IMR-90 (cell line): ENCODE results near the gene ITGAE. TPM values are rescaled to one million over a fixed set of nuclear protein-coding genes. Genes with fewer than 3 reads are reported as not detected.
A peak's percentile ranks its signal among the peaks of the same experiment; 100 is the strongest.

Source experiments
- ATAC-seq: fragments of 200-7000 bp; cut with Tn5 transposase; 2 replicates; pipeline ENCODE4 v1.9.1; 2020; ENCODE audit warnings: low read depth, mild to moderate bottlenecking, moderate library complexity
- BruUV-seq: library from RNA; stranded (reverse); fragments of 400-500 nt; replicated peaks from 2 replicates; lab custom pipeline; 2021; lab: Mats Ljungman, UMichigan
- CTCF ChIA-PET: fragments of 300-600 bp; formaldehyde crosslinking; extraction: SDS; loops from one replicate; lab custom pipeline; 2021; ENCODE audit warnings: antibody characterized with exemption; lab: Yijun Ruan, JAX
- POLR2A ChIA-PET: fragments of 300-600 bp; sonication (Branson Sonifier 250); formaldehyde crosslinking; loops from one replicate; lab custom pipeline; 2022; ENCODE audit warnings: antibody characterized with exemption; ENCODE audit not compliant: unreplicated experiment; lab: Charles Lee
- DNase-seq: peaks from one replicate; pipeline ENCODE4 v3.0.0; 2013
- H2AFZ ChIP-seq: replicated peaks from 2 replicates; pipeline ENCODE3; 2013; ENCODE audit warnings: low read length, mild to moderate bottlenecking; ENCODE audit not compliant: poor library complexity
- H2AK5ac ChIP-seq: 2 replicates; pipeline ENCODE4 v1.6.1; 2013; ENCODE audit warnings: low read depth, low read length, inconsistent platforms
- H2AK9ac ChIP-seq: replicated peaks from 2 replicates; pipeline ENCODE3; 2013; ENCODE audit warnings: mild to moderate bottlenecking, low read depth, low read length, moderate library complexity; ENCODE audit not compliant: poor library complexity
- H2BK120ac ChIP-seq: 2 replicates; pipeline ENCODE4 v1.6.1; 2013; ENCODE audit warnings: low read depth, low read length, inconsistent platforms
- H2BK15ac ChIP-seq: 3 replicates; pipeline ENCODE4 v1.6.1; 2013; ENCODE audit warnings: low read depth, low read length, inconsistent platforms
- H2BK20ac ChIP-seq: 2 replicates; pipeline ENCODE4 v1.6.1; 2013; ENCODE audit warnings: low read depth, mild to moderate bottlenecking, inconsistent platforms, low read length, moderate library complexity
- H2BK5ac ChIP-seq: 2 replicates; pipeline ENCODE4 v1.6.1; 2013; ENCODE audit warnings: mild to moderate bottlenecking, low read depth, low read length, inconsistent platforms; ENCODE audit not compliant: poor library complexity, severe bottlenecking
- H3K14ac ChIP-seq: replicated peaks from 2 replicates; pipeline ENCODE4 v1.6.1; 2013; ENCODE audit warnings: low read depth, low read length, inconsistent platforms
- H3K18ac ChIP-seq: 2 replicates; pipeline ENCODE4 v1.6.1; 2013; ENCODE audit warnings: low read depth, low read length, control low read depth
- H3K23ac ChIP-seq: 2 replicates; pipeline ENCODE4 v1.6.1; 2013; ENCODE audit warnings: low read depth, low read length, inconsistent platforms
- H3K27ac ChIP-seq: 2 replicates; pipeline ENCODE4 v1.5.1; 2013; ENCODE audit warnings: mild to moderate bottlenecking, control low read depth, low read length; ENCODE audit not compliant: insufficient read depth
- H3K27me3 ChIP-seq: 2 replicates; pipeline ENCODE4 v1.6.1; 2013; ENCODE audit warnings: low read length; ENCODE audit not compliant: control insufficient read depth, insufficient read depth
- H3K36me3 ChIP-seq: 2 replicates; pipeline ENCODE4 v1.6.1; 2013; ENCODE audit warnings: low read length, mixed read lengths; ENCODE audit not compliant: control insufficient read depth, insufficient read depth
- H3K4ac ChIP-seq: 2 replicates; pipeline ENCODE4 v1.6.1; 2013; ENCODE audit warnings: low read depth, low read length, inconsistent platforms
- H3K4me1 ChIP-seq: 2 replicates; pipeline ENCODE4 v1.6.1; 2013; ENCODE audit warnings: low read length, mixed read lengths; ENCODE audit not compliant: control insufficient read depth, insufficient read depth
- H3K4me2 ChIP-seq: 2 replicates; pipeline ENCODE4 v1.6.1; 2013; ENCODE audit warnings: low read depth, mild to moderate bottlenecking, control low read depth, low read length, moderate library complexity
- H3K4me3 ChIP-seq: 2 replicates; pipeline ENCODE4 v1.5.1; 2013; ENCODE audit warnings: low read depth, mild to moderate bottlenecking, control low read depth, low read length, moderate library complexity; ENCODE audit not compliant: insufficient read depth
- H3K56ac ChIP-seq: 2 replicates; pipeline ENCODE4 v1.6.1; 2013; ENCODE audit warnings: low read length, inconsistent platforms; ENCODE audit not compliant: insufficient read depth; ENCODE audit errors: extremely low read depth
- H3K79me1 ChIP-seq, 2 experiments: 2 replicates each; pipeline ENCODE4 v1.6.1; 2013; ENCODE audit warnings: low read length in 2 of 2, inconsistent platforms in 1 of 2, low read depth in 1 of 2
- H3K9ac ChIP-seq: 2 replicates; pipeline ENCODE4 v1.6.1; 2013; ENCODE audit warnings: low read depth, low read length, control low read depth
- H3K9me1 ChIP-seq: 2 replicates; pipeline ENCODE4 v1.6.1; 2013; ENCODE audit warnings: low read length, inconsistent platforms; ENCODE audit not compliant: insufficient read depth
- H3K9me3 ChIP-seq: 2 replicates; pipeline ENCODE4 v1.6.1; 2013; ENCODE audit warnings: low read length; ENCODE audit not compliant: control insufficient read depth, insufficient read depth
- H4K20me1 ChIP-seq: 2 replicates; pipeline ENCODE4 v1.6.1; 2013; ENCODE audit warnings: low read length, inconsistent platforms; ENCODE audit not compliant: insufficient read depth
- H4K5ac ChIP-seq: 2 replicates; pipeline ENCODE4 v1.6.1; 2013; ENCODE audit warnings: mild to moderate bottlenecking, low read depth, low read length, control low read depth
- H4K8ac ChIP-seq, 2 experiments: 2 replicates each; pipeline ENCODE4 v1.6.1; 2013; ENCODE audit warnings: low read depth in 2 of 2, low read length in 2 of 2, control low read depth in 1 of 2, inconsistent platforms in 1 of 2
- H4K91ac ChIP-seq: 2 replicates; pipeline ENCODE4 v1.6.1; 2013; ENCODE audit warnings: low read depth, low read length, inconsistent platforms; ENCODE audit not compliant: insufficient read depth
- BHLHE40 ChIP-seq: fragments of 150-350 bp; IDR thresholded peaks from 2 replicates; pipeline ENCODE4 v1.6.1; 2016; ENCODE audit warnings: mild to moderate bottlenecking, low read depth, low read length
- CEBPB ChIP-seq: IDR thresholded peaks from 2 replicates; pipeline ENCODE4 v1.6.1; 2012; ENCODE audit warnings: low read depth, low read length, improper control_type of control experiment
- CHD1 ChIP-seq: IDR thresholded peaks from 2 replicates; pipeline ENCODE4 v1.6.1; 2012; ENCODE audit warnings: low read depth, low read length, improper control_type of control experiment
- FOS ChIP-seq: fragments of 150-350 bp; IDR thresholded peaks from 2 replicates; pipeline ENCODE4 v1.6.1; 2016; ENCODE audit warnings: low read depth, low read length
- MAFK ChIP-seq: IDR thresholded peaks from 2 replicates; pipeline ENCODE4 v1.6.1; 2012; ENCODE audit warnings: low read depth, low read length, improper control_type of control experiment
- MAZ ChIP-seq: IDR thresholded peaks from 2 replicates; pipeline ENCODE4 v1.6.1; 2012; ENCODE audit warnings: low read depth, mild to moderate bottlenecking, low read length, improper control_type of control experiment, moderate library complexity, borderline replicate concordance
- MXI1 ChIP-seq: IDR thresholded peaks from 2 replicates; pipeline ENCODE4 v1.6.1; 2012; ENCODE audit warnings: low read depth, mild to moderate bottlenecking, low read length, moderate library complexity, borderline replicate concordance
- NFE2L2 ChIP-seq: fragments of 150-350 bp; IDR thresholded peaks from 2 replicates; pipeline ENCODE4 v1.6.1; 2016; ENCODE audit warnings: low read depth, mild to moderate bottlenecking, low read length
- POLR2A ChIP-seq: IDR thresholded peaks from 2 replicates; pipeline ENCODE4 v1.6.1; 2012; ENCODE audit warnings: mild to moderate bottlenecking, low read depth, low read length
- RAD21 ChIP-seq: IDR thresholded peaks from 2 replicates; pipeline ENCODE4 v1.6.1; 2012; ENCODE audit warnings: low read length, improper control_type of control experiment
- RCOR1 ChIP-seq: IDR thresholded peaks from 2 replicates; pipeline ENCODE4 v1.6.1; 2012; ENCODE audit warnings: mild to moderate bottlenecking, low read length, improper control_type of control experiment; ENCODE audit not compliant: insufficient replicate concordance
- RFX5 ChIP-seq: IDR thresholded peaks from 2 replicates; pipeline ENCODE4 v1.8.0; 2012; ENCODE audit warnings: low read depth, mild to moderate bottlenecking, low read length, moderate library complexity
- SMC3 ChIP-seq: fragments of 150-350 bp; IDR thresholded peaks from 2 replicates; pipeline ENCODE4 v1.6.1; 2016; ENCODE audit warnings: low read depth, mild to moderate bottlenecking, antibody characterized with exemption, low read length, moderate library complexity
- WGBS, 2 experiments: methylation state at CpG; one replicate each; pipeline versions ENCODE4 v1.1.5 to v1.1.7; 2013; ENCODE audit warnings: missing lambda C conversion rate in 2 of 2; ENCODE audit not compliant: insufficient read length in 1 of 2; ENCODE audit errors: extremely low coverage in 2 of 2; 5-methylcytosine and 5-hydroxymethylcytosine counted together
- dilution Hi-C: fragments of 300-500 bp; cut with HindIII; formaldehyde crosslinking; loops from one replicate; pipeline ENCODE4 v1.14.3; 2018; ENCODE audit warnings: low sequenced_read_pairs; ENCODE audit not compliant: unreplicated experiment
- in situ Hi-C: fragments of 300-500 bp; cut with MboI; formaldehyde crosslinking; loops from 3 replicates; pipeline ENCODE4 v1.14.3; 2019; ENCODE audit warnings: low sequenced_read_pairs, inconsistent platforms, mixed read lengths
- intact Hi-C: fragments of 100-400 bp; cut with micrococcal nuclease; formaldehyde crosslinking; loops from 2 replicates; pipeline ENCODE4 v1.10.0; 2022
- polyA plus RNA-seq, 3 experiments: library from polyadenylated mRNA; depleted of rRNA; stranded (reverse); fragments of >200 nt; gene quantifications; 2 replicates each; pipeline ENCODE4 v1.2.3, GENCODE V29; 2012; ENCODE audit warnings: low replicate concordance in 1 of 3
- total RNA-seq: library from RNA; depleted of rRNA; stranded (reverse); fragments of >200 nt; gene quantifications from 2 replicates; pipeline ENCODE4 v1.2.3, GENCODE V29; 2012
- TF ChIP-seq, protein P1 (sequence below): fragments of 150-350 bp; IDR thresholded peaks from 2 replicates; pipeline ENCODE4 v1.6.1; 2016; ENCODE audit warnings: low read depth, mild to moderate bottlenecking, low read length, moderate library complexity, borderline replicate concordance
- TF ChIP-seq, protein P2 (sequence below): fragments of 150-350 bp; IDR thresholded peaks from 2 replicates; pipeline ENCODE4 v1.6.1; 2017; ENCODE audit warnings: mild to moderate bottlenecking, antibody characterized with exemption, low read length, low read depth
- TF ChIP-seq, protein P3 (sequence below): conservative IDR thresholded peaks from 2 replicates; pipeline ENCODE4 v1.5.1; 2012; ENCODE audit warnings: mild to moderate bottlenecking, low read depth, low read length, improper control_type of control experiment

Gene ITGAE
- total and polyA plus RNA-seq, 2 of the 4 experiments (the other 2 are of a cell fraction): 54.1 to 60.8 TPM

DNA sequence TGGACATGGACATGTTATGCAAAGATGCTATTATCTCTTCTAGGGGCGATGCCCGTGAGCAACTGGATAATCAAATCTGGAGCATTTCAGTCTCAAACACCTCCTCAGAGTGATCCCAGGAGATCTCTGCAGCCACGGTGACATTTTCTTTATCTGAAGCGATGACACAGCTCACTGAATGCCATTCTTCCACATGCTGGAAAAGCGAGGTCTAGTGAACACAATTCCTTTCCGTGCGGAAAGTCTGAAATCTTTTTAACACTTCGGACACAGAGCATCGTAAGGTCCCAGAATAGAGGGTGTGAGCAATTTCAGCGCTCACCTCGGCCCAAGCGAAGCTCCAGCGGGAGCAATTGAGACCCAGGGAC, 77.8 kb downstream of the ITGAE start:
- intact Hi-C loops: loop anchor here (5.0 kb wide), 2 partner anchors 41 to 56 kb away; partner anchors contain the start of genes EMC6 and TAX1BP3
- WGBS, 2 experiments: 0% methylated on average over 5 of the region's 13 CpGs; no CpG with 5 or more reads in 1 of the 2 experiments
- H2BK120ac ChIP-seq: peak overlapping the region; percentile 73; the same call in 1 of the 2 replicates
- H4K20me1 ChIP-seq: peaks cover 16% of the 10 kb centered on the region
- dilution Hi-C loops: no loop called here
- H3K79me1 ChIP-seq: peaks cover 20 to 61% of the 10 kb centered on the region in 2 experiments
- H3K4me2 ChIP-seq: peak overlapping the region; percentile 97
- peak overlapping the region; percentile 98 for H3K4ac ChIP-seq
- peak overlapping the region; percentile 90 for H2AK5ac ChIP-seq
- H3K4me3 ChIP-seq: peak overlapping the region; percentile 94
- TF ChIP-seq FOS: no peak
- no peak for TF ChIP-seq MAFK
- TF ChIP-seq CEBPB: no peak
- TF ChIP-seq, protein P1, sequence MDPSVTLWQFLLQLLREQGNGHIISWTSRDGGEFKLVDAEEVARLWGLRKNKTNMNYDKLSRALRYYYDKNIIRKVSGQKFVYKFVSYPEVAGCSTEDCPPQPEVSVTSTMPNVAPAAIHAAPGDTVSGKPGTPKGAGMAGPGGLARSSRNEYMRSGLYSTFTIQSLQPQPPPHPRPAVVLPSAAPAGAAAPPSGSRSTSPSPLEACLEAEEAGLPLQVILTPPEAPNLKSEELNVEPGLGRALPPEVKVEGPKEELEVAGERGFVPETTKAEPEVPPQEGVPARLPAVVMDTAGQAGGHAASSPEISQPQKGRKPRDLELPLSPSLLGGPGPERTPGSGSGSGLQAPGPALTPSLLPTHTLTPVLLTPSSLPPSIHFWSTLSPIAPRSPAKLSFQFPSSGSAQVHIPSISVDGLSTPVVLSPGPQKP: no peak
- no peak for TF ChIP-seq NFE2L2
- TF ChIP-seq POLR2A: no peak
- no peak for TF ChIP-seq MAZ
- no peak for TF ChIP-seq RFX5
- TF ChIP-seq BHLHE40: no peak
- TF ChIP-seq MXI1: no peak
- TF ChIP-seq, protein P2, sequence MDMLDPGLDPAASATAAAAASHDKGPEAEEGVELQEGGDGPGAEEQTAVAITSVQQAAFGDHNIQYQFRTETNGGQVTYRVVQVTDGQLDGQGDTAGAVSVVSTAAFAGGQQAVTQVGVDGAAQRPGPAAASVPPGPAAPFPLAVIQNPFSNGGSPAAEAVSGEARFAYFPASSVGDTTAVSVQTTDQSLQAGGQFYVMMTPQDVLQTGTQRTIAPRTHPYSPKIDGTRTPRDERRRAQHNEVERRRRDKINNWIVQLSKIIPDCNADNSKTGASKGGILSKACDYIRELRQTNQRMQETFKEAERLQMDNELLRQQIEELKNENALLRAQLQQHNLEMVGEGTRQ: no peak
- no peak for TF ChIP-seq RCOR1
- no peak for TF ChIP-seq CHD1
- TF ChIP-seq SMC3: no peak
- TF ChIP-seq RAD21: no peak
- TF ChIP-seq, protein P3, sequence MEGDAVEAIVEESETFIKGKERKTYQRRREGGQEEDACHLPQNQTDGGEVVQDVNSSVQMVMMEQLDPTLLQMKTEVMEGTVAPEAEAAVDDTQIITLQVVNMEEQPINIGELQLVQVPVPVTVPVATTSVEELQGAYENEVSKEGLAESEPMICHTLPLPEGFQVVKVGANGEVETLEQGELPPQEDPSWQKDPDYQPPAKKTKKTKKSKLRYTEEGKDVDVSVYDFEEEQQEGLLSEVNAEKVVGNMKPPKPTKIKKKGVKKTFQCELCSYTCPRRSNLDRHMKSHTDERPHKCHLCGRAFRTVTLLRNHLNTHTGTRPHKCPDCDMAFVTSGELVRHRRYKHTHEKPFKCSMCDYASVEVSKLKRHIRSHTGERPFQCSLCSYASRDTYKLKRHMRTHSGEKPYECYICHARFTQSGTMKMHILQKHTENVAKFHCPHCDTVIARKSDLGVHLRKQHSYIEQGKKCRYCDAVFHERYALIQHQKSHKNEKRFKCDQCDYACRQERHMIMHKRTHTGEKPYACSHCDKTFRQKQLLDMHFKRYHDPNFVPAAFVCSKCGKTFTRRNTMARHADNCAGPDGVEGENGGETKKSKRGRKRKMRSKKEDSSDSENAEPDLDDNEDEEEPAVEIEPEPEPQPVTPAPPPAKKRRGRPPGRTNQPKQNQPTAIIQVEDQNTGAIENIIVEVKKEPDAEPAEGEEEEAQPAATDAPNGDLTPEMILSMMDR: no peak
- H3K27ac ChIP-seq: peak overlapping the region; percentile 98
- H4K8ac ChIP-seq: peak overlapping the region; percentile 92 to 100
- peak overlapping the region; percentile 98 for H3K14ac ChIP-seq
- H3K56ac ChIP-seq: peak overlapping the region; percentile 88
- peak overlapping the region; percentile 98 for H2BK5ac ChIP-seq
- H2BK15ac ChIP-seq: peak overlapping the region; percentile 86; the same call in 1 of the 3 replicates
- peak overlapping the region; percentile 99 for H4K91ac ChIP-seq
- POLR2A ChIA-PET: no interaction called here
- TSS peak; percentile 63 for BruUV-seq
- H3K9me1 ChIP-seq: peaks cover 8% of the 10 kb centered on the region
- H3K27me3 ChIP-seq: no peaks in the 10 kb centered on the region
- peak overlapping the region; percentile 98 for H4K5ac ChIP-seq
- H2AK9ac ChIP-seq: peak overlapping the region; percentile 90
- in situ Hi-C loops: no loop called here
- H3K9ac ChIP-seq: peak overlapping the region; percentile 98
- CTCF ChIA-PET: interaction anchor here (1.4 kb wide), 1 partner anchor 14 kb away, joined by 9 read pairs; no protein-coding TSS in a partner anchor
- H2BK20ac ChIP-seq: no peak overlapping the region
- DNase-seq: no peak
- H3K18ac ChIP-seq: peak overlapping the region; percentile 98
- peaks cover 2% of the 10 kb centered on the region for H3K36me3 ChIP-seq
- peaks cover 20% of the 10 kb centered on the region for H3K4me1 ChIP-seq
- no peak; the same call in 1 of the 2 replicates for ATAC-seq
- peak overlapping the region; percentile 98 for H2AFZ ChIP-seq
- no peaks in the 10 kb centered on the region for H3K9me3 ChIP-seq
- peak overlapping the region; percentile 95; the same call in 1 of the 2 replicates for H3K23ac ChIP-seq
